Nephron progenitor cell (in vitro differentiated cells): ENCODE data around the gene TMEM121B.

ENCODE experiments used
- DNase-seq: peaks from one replicate; pipeline ENCODE4 v3.0.0; 2021
- H3K27ac Mint-ChIP-seq: 2 replicates; pipeline ENCODE4 v1.8.0; 2021; ENCODE audit warnings: mild to moderate bottlenecking, moderate library complexity, mixed read lengths
- H3K27me3 Mint-ChIP-seq: 2 replicates; pipeline ENCODE4 v1.8.0; 2021; ENCODE audit warnings: mild to moderate bottlenecking, low read depth, mixed read lengths; ENCODE audit not compliant: poor library complexity
- H3K36me3 Mint-ChIP-seq: 2 replicates; pipeline ENCODE4 v1.8.0; 2021; ENCODE audit warnings: low read depth, mixed read lengths
- H3K4me1 Mint-ChIP-seq: 2 replicates; pipeline ENCODE4 v1.8.0; 2021; ENCODE audit warnings: mixed read lengths
- H3K4me3 Mint-ChIP-seq: 2 replicates; pipeline ENCODE4 v1.8.0; 2021; ENCODE audit warnings: mild to moderate bottlenecking, moderate library complexity, mixed read lengths
- H3K9me3 Mint-ChIP-seq: 2 replicates; pipeline ENCODE4 v1.8.0; 2021; ENCODE audit warnings: mild to moderate bottlenecking, moderate library complexity, mixed read lengths
- TF ChIP-seq, protein P1 (sequence below): fragments of 200-600 bp; sonication (generic); IDR thresholded peaks from 2 replicates; pipeline ENCODE4 v1.5.0; 2021; ENCODE audit warnings: antibody characterized with exemption

Gene TMEM121B

DNA sequence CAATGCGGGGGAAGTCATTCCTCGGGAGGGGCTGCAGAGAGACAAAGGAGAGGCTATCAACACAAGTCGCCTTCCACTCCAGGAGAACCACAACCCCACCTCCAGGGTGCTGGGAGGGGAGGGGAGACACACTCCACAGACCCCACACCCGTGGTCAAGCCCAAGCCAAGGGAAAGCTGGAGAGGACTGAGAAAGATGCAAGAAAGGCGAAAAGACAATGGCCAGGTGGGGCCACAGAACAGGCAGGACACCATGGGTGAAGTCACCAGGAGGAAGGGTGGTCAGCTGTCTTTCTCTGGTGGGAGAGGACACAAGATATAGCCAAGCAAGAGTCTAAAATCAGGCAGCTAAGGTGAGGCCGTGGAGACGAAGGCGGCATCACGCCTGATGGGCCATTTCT lies 21.9 kb upstream of the TMEM121B start:
- Mint-ChIP-seq H3K4me1 (no peaks in the 10 kb centered on the region), H3K4me3 (no peak overlapping the region)

DNA sequence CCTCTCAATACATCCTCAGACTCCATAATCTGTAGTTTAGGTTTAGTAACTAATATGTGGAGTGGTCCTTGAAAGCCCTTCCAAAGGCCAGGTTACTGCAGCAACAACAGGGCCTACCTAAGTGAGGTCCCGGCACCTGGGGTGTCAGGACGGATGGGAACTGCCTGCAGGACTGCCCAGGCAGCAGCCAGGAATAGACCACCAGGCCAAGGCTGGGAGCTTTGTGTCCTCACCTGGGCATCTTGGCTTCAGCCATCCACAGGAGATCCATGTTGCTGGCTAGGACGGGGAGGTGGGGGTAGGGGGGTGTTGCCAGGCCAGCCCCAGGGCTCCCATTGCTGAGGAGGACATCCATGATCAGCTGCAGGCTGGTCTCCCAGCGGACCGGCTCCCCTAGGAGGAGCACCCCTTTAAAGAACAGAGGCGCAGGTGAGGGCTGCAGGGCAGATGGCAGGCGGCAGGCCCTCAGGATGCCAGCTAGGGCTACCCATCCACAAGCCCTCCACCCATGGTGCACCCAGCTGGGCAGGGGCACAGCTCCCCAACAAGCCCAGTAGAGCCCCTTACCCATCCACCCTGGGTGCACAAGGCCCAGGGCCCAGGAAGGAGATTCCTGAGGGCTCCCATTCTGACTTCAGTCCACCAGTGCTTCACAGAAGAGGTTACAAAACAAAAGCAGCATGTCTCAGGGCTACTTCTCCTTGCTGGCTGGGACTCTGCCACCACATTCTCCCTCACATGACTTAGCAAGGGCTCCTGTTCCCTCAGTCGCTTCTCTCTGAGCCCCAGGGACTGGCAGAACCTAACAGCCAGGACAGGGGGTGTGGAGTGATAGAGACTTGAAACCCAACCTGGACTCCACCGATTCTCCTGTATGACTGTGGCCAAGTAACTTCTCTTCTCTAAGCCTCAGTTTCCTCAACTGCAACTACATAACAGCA lies 19.9 kb upstream of the TMEM121B start:
- DNase-seq = no peak
- H3K27me3 Mint-ChIP-seq = peaks cover 4% of the 10 kb centered on the region
- H3K27ac Mint-ChIP-seq = no peak overlapping the region
- no peak overlapping the region for H3K4me3 Mint-ChIP-seq
- no peaks in the 10 kb centered on the region for H3K4me1 Mint-ChIP-seq
- peaks cover 54% of the 10 kb centered on the region for H3K36me3 Mint-ChIP-seq
- H3K9me3 Mint-ChIP-seq = no peaks in the 10 kb centered on the region
- TF ChIP-seq, protein P1, sequence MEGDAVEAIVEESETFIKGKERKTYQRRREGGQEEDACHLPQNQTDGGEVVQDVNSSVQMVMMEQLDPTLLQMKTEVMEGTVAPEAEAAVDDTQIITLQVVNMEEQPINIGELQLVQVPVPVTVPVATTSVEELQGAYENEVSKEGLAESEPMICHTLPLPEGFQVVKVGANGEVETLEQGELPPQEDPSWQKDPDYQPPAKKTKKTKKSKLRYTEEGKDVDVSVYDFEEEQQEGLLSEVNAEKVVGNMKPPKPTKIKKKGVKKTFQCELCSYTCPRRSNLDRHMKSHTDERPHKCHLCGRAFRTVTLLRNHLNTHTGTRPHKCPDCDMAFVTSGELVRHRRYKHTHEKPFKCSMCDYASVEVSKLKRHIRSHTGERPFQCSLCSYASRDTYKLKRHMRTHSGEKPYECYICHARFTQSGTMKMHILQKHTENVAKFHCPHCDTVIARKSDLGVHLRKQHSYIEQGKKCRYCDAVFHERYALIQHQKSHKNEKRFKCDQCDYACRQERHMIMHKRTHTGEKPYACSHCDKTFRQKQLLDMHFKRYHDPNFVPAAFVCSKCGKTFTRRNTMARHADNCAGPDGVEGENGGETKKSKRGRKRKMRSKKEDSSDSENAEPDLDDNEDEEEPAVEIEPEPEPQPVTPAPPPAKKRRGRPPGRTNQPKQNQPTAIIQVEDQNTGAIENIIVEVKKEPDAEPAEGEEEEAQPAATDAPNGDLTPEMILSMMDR = no peak

More for the DNA sequence above, 21.9 kb upstream of the TMEM121B start:
- H3K9me3 Mint-ChIP-seq = no peaks in the 10 kb centered on the region
- H3K27ac Mint-ChIP-seq = no peak overlapping the region
- TF ChIP-seq, protein P1 = no peak
- H3K36me3 Mint-ChIP-seq = peaks cover 49% of the 10 kb centered on the region
- H3K27me3 Mint-ChIP-seq = peaks cover 4% of the 10 kb centered on the region
- no peak for DNase-seq

DNA sequence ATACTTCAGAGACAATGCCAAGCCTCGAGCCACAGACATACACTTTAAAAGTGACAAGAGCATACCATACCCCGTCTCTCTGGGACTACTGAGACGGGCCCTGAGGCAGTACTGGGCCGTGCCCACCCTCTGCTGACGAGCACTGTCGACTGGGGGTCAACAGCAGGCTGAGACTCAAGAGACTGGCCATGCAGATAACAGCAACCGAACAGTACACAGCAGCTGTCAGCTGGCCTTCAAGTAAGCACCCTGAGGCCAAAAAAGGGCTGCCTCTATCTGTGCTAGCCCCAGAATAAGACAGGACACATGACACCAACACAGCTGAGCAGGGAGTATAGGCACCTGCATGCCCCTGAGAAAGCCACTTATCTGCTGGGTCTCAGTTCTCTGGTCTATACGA lies 18.9 kb upstream of the TMEM121B start:
- DNase-seq = no peak
- Mint-ChIP-seq H3K36me3 (peaks cover 52% of the 10 kb centered on the region), H3K4me3 (no peak overlapping the region), H3K27ac (no peak overlapping the region), H3K9me3 (no peaks in the 10 kb centered on the region), H3K4me1 (no peaks in the 10 kb centered on the region), H3K27me3 (peaks cover 4% of the 10 kb centered on the region)
- TF ChIP-seq, protein P1 = no peak

DNA sequence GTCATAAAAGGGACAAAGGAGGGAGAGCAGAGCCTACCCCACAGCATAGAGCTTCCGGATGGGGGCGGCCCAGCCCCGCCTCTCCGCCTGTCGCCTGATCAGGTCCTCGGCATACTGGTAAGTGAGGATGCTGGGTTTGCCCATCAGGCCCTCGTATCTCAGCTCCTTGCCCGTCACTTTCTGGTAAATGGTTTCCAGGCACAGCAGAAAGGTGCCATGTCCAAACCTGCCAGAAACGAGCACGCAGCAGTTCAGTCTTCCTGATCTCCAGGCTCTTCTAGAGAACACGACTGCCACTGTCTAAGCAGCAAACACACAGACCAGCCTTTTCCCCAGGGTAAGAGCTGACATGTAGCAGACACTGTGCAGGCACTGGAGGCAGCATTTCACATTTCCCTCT lies 17.4 kb upstream of the TMEM121B start:
- Mint-ChIP-seq H3K27me3 (peaks cover 4% of the 10 kb centered on the region), H3K4me3 (no peak overlapping the region), H3K27ac (no peak overlapping the region), H3K9me3 (no peaks in the 10 kb centered on the region), H3K36me3 (peaks cover 58% of the 10 kb centered on the region), H3K4me1 (no peaks in the 10 kb centered on the region)
- no peak for DNase-seq
- TF ChIP-seq, protein P1 = no peak

DNA sequence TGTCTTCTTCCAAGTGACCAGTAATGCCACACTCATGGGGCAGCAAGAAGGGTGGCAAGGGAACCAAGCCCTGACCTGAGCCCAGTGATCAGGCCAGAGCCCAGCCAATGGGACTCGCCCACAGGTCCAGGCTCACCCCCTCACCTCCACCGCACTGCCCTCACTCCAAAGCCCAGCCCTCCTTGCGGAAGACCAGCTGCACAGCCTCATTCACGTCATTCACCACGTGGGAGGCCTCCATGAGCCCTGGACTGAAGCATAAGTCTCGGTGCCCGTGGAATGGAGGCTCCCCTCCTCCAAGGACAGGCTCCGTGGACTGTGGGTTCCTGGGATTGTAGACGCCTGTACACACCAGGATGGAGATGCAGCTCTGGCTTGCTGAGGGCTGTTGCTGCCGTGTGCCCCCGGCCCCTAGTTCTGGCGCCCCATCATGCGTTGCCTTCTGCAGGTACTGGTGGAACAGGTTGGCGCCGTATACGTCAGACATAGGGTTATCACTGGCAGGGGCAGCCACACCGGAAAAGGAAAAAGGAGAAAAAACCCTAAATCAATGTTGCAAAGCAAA lies 16.8 kb upstream of the TMEM121B start:
- DNase-seq = no peak
- no peak overlapping the region for H3K4me3 Mint-ChIP-seq
- no peak overlapping the region for H3K27ac Mint-ChIP-seq
- H3K36me3 Mint-ChIP-seq = peaks cover 53% of the 10 kb centered on the region
- no peaks in the 10 kb centered on the region for H3K4me1 Mint-ChIP-seq
- TF ChIP-seq, protein P1 = no peak
- no peaks in the 10 kb centered on the region for H3K9me3 Mint-ChIP-seq
- peaks cover 3% of the 10 kb centered on the region for H3K27me3 Mint-ChIP-seq
